ENCODE measurements around the gene CALN1. TPM values are rescaled to one million over a fixed set of nuclear protein-coding genes. Genes with fewer than 3 reads are reported as not detected.

Gene CALN1
- total and polyA plus RNA-seq, 2 of the 8 experiments (the other 6 are each of a cell fraction or from before 2014, with no cell fraction given) = 6.4 to 15.2 TPM

DNA sequence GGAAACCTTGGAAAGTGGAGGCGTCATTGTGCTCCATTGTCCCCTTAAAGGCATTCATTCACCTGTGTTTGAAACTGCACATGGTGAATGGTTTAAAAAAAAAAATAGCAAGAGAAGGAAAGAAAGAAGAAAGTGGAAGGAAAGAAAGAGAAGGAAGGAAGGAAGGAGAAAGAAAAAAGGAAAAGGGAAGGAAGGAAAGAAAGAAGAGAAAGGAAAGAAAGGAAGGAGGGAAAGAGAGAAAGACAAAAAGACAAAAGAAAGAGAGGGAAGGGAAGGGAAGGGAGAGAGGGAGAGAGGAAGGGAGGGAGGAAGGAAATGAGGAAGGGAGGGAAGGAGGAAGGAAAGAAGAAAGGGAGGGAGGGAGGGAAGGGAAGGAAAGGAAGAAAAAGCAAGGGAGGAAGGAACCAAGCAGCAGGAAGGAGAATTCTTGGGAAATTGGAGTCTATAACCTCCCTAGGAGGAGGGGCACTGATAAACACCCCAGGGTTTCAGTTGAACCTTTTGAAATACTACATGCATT, 66.9 kb downstream of the CALN1 start (continued):
- no peak for TF ChIP-seq TAF1 (IDR thresholded peaks at IDR 0.05; ENCODE audit: low read depth, low read length)
- TF ChIP-seq JUN (IDR thresholded peaks at IDR 0.05; ENCODE audit: low read depth, low read length) = no peak

Measured in H1 (cell line).